ENCODE measurements around the gene CDK19. TPM values are rescaled to one million over a fixed set of nuclear protein-coding genes. Genes with fewer than 3 reads are reported as not detected.

Gene CDK19
- total and polyA plus RNA-seq, 9 of the 15 experiments (the other 6 are each of a cell fraction or from before 2014, with no cell fraction given), result 3.8 to 15.2 (median 7.4) TPM

GRCh38 chr6:110560239-110561007, 254.8 kb downstream of the CDK19 start:
- WGBS (ENCODE audit: insufficient coverage, low coverage, missing lambda C conversion rate), result 4% methylated on average over 6 of the region's 6 CpGs
- BruUV-seq (replicated peaks), result no TSS peak
- no peak for TF ChIP-seq ZKSCAN8 (CRISPR knock-in tag; IDR thresholded peaks at IDR 0.05)
- H2AFZ ChIP-seq (ENCODE audit: low read depth, low read length), result no peak overlapping the region
- no peaks in the 10 kb centered on the region for H3K79me2 ChIP-seq (ENCODE audit: control insufficient read depth, insufficient read depth, low read length)
- H3K27ac ChIP-seq (ENCODE audit: extremely low read depth, low read depth, low read length), result no peak overlapping the region
- no peaks in the 10 kb centered on the region for H3K4me1 ChIP-seq (replicated peaks in 1 of 2; ENCODE audit: control insufficient read depth in 2 of 2, insufficient read depth in 2 of 2, low read length in 2 of 2)
- in situ Hi-C loops (cut with MboI) (no loop called here), intact Hi-C loops (cut with micrococcal nuclease) (no loop called here)
- H3K36me3 ChIP-seq (ENCODE audit: control insufficient read depth, insufficient read depth, low read length), result no peaks in the 10 kb centered on the region
- H4K20me1 ChIP-seq (replicated peaks; ENCODE audit: control insufficient read depth, insufficient read depth, low read length), result no peaks in the 10 kb centered on the region; the same call in 1 of the 2 replicates
- no peak for ATAC-seq
- DNase-seq (ENCODE audit: extremely low read depth in 1 of 4, low spot score in 3 of 4), result no peak
- H3K9ac ChIP-seq (ENCODE audit: insufficient read depth in 1 of 2, low read depth in 2 of 2, low read length in 2 of 2), result no peak overlapping the region
- FAIRE-seq, result no peak
- peaks cover 18 to 46% of the 10 kb centered on the region in 2 experiments; a peak in 4 of 5 replicates for H3K27me3 ChIP-seq (ENCODE audit: control insufficient read depth in 2 of 2, insufficient read depth in 2 of 2, low read length in 2 of 2)
- ChIA-PET CTCF (ENCODE audit: low intra/inter-chr PET ratio) (no interaction called here), POLR2A (no interaction called here)
- no peak overlapping the region for H3K4me2 ChIP-seq (ENCODE audit: insufficient read depth, low read length)
- no peaks in the 10 kb centered on the region for H3K9me3 ChIP-seq (replicated peaks; ENCODE audit: control insufficient read depth, insufficient read depth, low read depth, low read length)
- H3K9me1 ChIP-seq (ENCODE audit: control insufficient read depth, insufficient read depth, low read length), result no peaks in the 10 kb centered on the region
- no peak overlapping the region for H3K4me3 ChIP-seq

Small RNA genes lying within 50 kb of the gene (small RNA-seq; reads per million reads assigned to genes)
- gene RNU6-1115P (not detected), gene RNU6-957P (not detected), gene SNORA40C (not detected)

Other genes starting within 250 kb of the CDK19 start
- gene AMD1, start 59.3 kb upstream of the CDK19 start, total RNA-seq (2014; rRNA removed), result 69.7 and 69.8 TPM in 2 replicates
- gene AMD1, start 59.3 kb upstream of the CDK19 start, total RNA-seq (2014; rRNA removed; fragmentation: Illumina TruSeq; extraction: Trizol), result 151 and 159 TPM in 2 replicates
- 131 and 142 TPM in 2 replicates for gene AMD1, start 59.3 kb upstream of the CDK19 start, total RNA-seq (2015; rRNA removed; fragmentation: Illumina TruSeq; extraction: Trizol)
- 84.1 and 89.4 TPM in 2 replicates for gene AMD1, start 59.3 kb upstream of the CDK19 start, total RNA-seq (2021)
- gene AMD1, start 59.3 kb upstream of the CDK19 start, polyA plus RNA-seq (2011; rRNA removed), result 60.6 and 88.0 TPM in 2 replicates
- 91.7 and 109 TPM in 2 replicates for gene AMD1, start 59.3 kb upstream of the CDK19 start, polyA plus RNA-seq (2014; fragmentation: Illumina TruSeq; extraction: Trizol)
- gene AMD1, start 59.3 kb upstream of the CDK19 start, polyA plus RNA-seq (2014; fragmentation: Nextera tagmentation; extraction: Ambion mirVana), result 10 to 100 TPM; 82.1 to 85.6 TPM
- gene AMD1, start 59.3 kb upstream of the CDK19 start, polyA plus RNA-seq (2014; rRNA removed), result 57.4 and 60.0 TPM in 2 replicates
- gene GTF3C6, start 143.2 kb upstream of the CDK19 start, total RNA-seq (2014; rRNA removed), result 85.0 and 105 TPM in 2 replicates
- gene GTF3C6, start 143.2 kb upstream of the CDK19 start, total RNA-seq (2014; rRNA removed; fragmentation: Illumina TruSeq; extraction: Trizol), result 121 and 143 TPM in 2 replicates
- gene GTF3C6, start 143.2 kb upstream of the CDK19 start, total RNA-seq (2015; rRNA removed; fragmentation: Illumina TruSeq; extraction: Trizol), result 123 and 138 TPM in 2 replicates
- 94.0 and 96.2 TPM in 2 replicates for gene GTF3C6, start 143.2 kb upstream of the CDK19 start, total RNA-seq (2021)
- gene GTF3C6, start 143.2 kb upstream of the CDK19 start, polyA plus RNA-seq (2011; rRNA removed), result 22.6 and 37.6 TPM in 2 replicates
- 128 and 140 TPM in 2 replicates for gene GTF3C6, start 143.2 kb upstream of the CDK19 start, polyA plus RNA-seq (2014; fragmentation: Illumina TruSeq; extraction: Trizol)
- gene GTF3C6, start 143.2 kb upstream of the CDK19 start, polyA plus RNA-seq (2014; fragmentation: Nextera tagmentation; extraction: Ambion mirVana), result 100 to 1,000 TPM; 105 to 127 TPM
- 86.3 and 111 TPM in 2 replicates for gene GTF3C6, start 143.2 kb upstream of the CDK19 start, polyA plus RNA-seq (2014; rRNA removed)
- gene RPF2, start 166.6 kb upstream of the CDK19 start, total RNA-seq (2014; rRNA removed), result 66.4 and 79.7 TPM in 2 replicates
- gene RPF2, start 166.6 kb upstream of the CDK19 start, total RNA-seq (2014; rRNA removed; fragmentation: Illumina TruSeq; extraction: Trizol), result 146 and 164 TPM in 2 replicates
- 115 and 129 TPM in 2 replicates for gene RPF2, start 166.6 kb upstream of the CDK19 start, total RNA-seq (2015; rRNA removed; fragmentation: Illumina TruSeq; extraction: Trizol)
- 81.4 and 100 TPM in 2 replicates for gene RPF2, start 166.6 kb upstream of the CDK19 start, total RNA-seq (2021)
- 60.4 and 106 TPM in 2 replicates for gene RPF2, start 166.6 kb upstream of the CDK19 start, polyA plus RNA-seq (2011; rRNA removed)
- gene RPF2, start 166.6 kb upstream of the CDK19 start, polyA plus RNA-seq (2014; fragmentation: Illumina TruSeq; extraction: Trizol), result 115 and 153 TPM in 2 replicates
- gene RPF2, start 166.6 kb upstream of the CDK19 start, polyA plus RNA-seq (2014; fragmentation: Nextera tagmentation; extraction: Ambion mirVana), result 100 to 1,000 TPM; 277 to 302 TPM
- gene RPF2, start 166.6 kb upstream of the CDK19 start, polyA plus RNA-seq (2014; rRNA removed), result 93.6 and 94.0 TPM in 2 replicates

All from K562 (cell line).